Measurements from ENCODE around the gene STN1.

Gene STN1, protein sequence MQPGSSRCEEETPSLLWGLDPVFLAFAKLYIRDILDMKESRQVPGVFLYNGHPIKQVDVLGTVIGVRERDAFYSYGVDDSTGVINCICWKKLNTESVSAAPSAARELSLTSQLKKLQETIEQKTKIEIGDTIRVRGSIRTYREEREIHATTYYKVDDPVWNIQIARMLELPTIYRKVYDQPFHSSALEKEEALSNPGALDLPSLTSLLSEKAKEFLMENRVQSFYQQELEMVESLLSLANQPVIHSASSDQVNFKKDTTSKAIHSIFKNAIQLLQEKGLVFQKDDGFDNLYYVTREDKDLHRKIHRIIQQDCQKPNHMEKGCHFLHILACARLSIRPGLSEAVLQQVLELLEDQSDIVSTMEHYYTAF

DNA sequence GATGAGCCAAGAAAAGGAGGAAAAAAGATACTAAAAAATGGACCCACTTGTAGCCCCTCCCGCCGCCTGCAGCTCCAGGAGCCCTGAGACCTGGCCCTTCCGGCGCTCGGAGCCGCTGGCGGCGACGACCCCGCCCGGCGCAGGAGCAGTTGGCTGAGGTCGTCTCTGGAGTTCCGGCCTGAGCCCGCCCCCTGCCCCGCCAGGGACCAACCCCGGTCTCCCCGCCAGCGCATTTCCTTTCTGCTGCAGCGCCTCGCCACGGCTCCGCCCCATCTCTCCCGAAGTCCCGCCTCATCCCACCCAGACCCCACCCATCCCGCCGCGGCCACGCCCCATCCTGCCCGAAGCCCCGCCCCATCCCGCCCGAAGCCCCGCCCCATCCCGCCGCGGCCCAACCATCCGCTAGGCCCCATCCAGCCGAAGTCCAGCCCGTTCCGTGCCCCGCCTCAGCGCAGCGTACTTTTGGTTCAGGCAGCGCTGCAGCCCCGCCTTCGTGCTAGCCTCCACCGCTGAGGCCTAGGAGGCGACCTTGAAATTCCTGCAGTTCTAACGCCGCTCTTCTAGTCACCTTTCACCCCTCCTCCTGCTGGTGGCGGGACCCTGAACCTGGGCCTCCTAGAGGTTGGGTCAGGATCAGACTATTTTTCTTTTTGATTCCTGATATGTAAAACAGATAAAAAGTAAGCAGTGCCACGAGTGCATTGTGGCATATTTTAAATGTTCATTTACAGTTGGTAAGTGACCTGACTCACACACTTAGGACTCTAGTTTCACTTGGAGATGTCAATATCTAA, at the start of gene STN1:
STN1 (minus strand) TSS at position 132 of the 794 bp plus-strand sequence. CDS start 590 bp downstream, outside the sequence.
- TF ChIP-seq TCF12 (IDR thresholded peaks at IDR 0.05; ENCODE audit: low read depth) = peak; percentile 18; the same call in 1 of the 2 replicates
- no peak for TF ChIP-seq CEBPB (IDR thresholded peaks at IDR 0.05)
- TF ChIP-seq TEAD4 (IDR thresholded peaks at IDR 0.05) = peak; percentile 84
- no peak for TF ChIP-seq FOXM1 (IDR thresholded peaks at IDR 0.05; ENCODE audit: borderline replicate concordance, low read depth)
- TF ChIP-seq ZBTB7A (IDR thresholded peaks at IDR 0.05; ENCODE audit: low read depth) = peak; percentile 47; the same call in 1 of the 2 replicates
- TF ChIP-seq, protein P1, sequence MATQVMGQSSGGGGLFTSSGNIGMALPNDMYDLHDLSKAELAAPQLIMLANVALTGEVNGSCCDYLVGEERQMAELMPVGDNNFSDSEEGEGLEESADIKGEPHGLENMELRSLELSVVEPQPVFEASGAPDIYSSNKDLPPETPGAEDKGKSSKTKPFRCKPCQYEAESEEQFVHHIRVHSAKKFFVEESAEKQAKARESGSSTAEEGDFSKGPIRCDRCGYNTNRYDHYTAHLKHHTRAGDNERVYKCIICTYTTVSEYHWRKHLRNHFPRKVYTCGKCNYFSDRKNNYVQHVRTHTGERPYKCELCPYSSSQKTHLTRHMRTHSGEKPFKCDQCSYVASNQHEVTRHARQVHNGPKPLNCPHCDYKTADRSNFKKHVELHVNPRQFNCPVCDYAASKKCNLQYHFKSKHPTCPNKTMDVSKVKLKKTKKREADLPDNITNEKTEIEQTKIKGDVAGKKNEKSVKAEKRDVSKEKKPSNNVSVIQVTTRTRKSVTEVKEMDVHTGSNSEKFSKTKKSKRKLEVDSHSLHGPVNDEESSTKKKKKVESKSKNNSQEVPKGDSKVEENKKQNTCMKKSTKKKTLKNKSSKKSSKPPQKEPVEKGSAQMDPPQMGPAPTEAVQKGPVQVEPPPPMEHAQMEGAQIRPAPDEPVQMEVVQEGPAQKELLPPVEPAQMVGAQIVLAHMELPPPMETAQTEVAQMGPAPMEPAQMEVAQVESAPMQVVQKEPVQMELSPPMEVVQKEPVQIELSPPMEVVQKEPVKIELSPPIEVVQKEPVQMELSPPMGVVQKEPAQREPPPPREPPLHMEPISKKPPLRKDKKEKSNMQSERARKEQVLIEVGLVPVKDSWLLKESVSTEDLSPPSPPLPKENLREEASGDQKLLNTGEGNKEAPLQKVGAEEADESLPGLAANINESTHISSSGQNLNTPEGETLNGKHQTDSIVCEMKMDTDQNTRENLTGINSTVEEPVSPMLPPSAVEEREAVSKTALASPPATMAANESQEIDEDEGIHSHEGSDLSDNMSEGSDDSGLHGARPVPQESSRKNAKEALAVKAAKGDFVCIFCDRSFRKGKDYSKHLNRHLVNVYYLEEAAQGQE (IDR thresholded peaks at IDR 0.05; ENCODE audit: low read depth) = no peak
- TF ChIP-seq CREB1 (IDR thresholded peaks at IDR 0.05; ENCODE audit: low read depth) = peak; percentile 29
- TF ChIP-seq, protein P2, sequence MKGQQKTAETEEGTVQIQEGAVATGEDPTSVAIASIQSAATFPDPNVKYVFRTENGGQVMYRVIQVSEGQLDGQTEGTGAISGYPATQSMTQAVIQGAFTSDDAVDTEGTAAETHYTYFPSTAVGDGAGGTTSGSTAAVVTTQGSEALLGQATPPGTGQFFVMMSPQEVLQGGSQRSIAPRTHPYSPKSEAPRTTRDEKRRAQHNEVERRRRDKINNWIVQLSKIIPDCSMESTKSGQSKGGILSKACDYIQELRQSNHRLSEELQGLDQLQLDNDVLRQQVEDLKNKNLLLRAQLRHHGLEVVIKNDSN (IDR thresholded peaks at IDR 0.05) = no peak
- peak; percentile 55; the same call in 1 of the 2 replicates for TF ChIP-seq YY1 (IDR thresholded peaks at IDR 0.05; ENCODE audit: low read depth)
- TF ChIP-seq EGR1 (IDR thresholded peaks at IDR 0.05) = no peak
- TF ChIP-seq, protein P3, sequence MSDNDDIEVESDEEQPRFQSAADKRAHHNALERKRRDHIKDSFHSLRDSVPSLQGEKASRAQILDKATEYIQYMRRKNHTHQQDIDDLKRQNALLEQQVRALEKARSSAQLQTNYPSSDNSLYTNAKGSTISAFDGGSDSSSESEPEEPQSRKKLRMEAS (IDR thresholded peaks at IDR 0.05) = peak; percentile 30; the same call in 1 of the 2 replicates
- no peak for TF ChIP-seq NFIC (IDR thresholded peaks at IDR 0.05)
- TF ChIP-seq TAF1 (IDR thresholded peaks at IDR 0.05; ENCODE audit: low read depth) = peak; percentile 84
- peak; percentile 66; the same call in 1 of the 2 replicates for TF ChIP-seq EP300 (IDR thresholded peaks at IDR 0.05; ENCODE audit: borderline replicate concordance)
- TF ChIP-seq RAD21 (IDR thresholded peaks at IDR 0.05; ENCODE audit: low read depth) = no peak

DNA sequence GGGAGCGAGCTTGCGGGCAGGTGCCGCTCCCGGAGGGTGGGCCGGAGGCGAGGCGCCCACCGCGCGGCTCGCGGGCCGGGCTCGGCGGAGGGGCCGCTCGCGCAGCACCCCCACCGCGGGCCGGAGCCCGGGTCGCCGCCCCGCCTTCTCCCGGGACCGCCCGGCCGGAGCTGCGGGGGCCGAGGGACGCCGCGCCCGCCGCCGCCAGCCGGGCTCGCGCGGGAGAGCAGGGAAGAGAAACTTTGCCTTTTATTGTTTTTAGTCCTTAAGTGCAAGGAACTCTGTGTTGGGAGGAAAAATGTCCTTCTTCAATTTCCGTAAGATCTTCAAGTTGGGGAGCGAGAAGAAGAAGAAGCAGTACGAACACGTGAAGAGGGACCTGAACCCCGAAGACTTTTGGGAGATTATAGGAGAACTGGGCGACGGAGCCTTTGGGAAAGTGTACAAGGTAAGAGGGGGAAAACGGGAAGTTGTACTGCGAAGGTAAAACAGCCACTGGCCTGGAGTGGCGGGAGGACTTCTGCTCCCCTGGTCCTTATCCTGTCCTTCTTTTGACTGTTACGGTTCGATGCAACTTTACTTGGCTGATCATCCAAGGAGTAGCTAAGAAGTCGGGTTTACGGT, 49.6 kb upstream of the STN1 start:
- TF ChIP-seq ZBTB7A (IDR thresholded peaks at IDR 0.05; ENCODE audit: low read depth) (no peak), YY1 (IDR thresholded peaks at IDR 0.05; ENCODE audit: low read depth) (0 out of 2 replicates have a peak, but pooled peaks have one; percentile 25), TEAD4 (IDR thresholded peaks at IDR 0.05) (no peak), NFIC (IDR thresholded peaks at IDR 0.05) (no peak), EGR1 (IDR thresholded peaks at IDR 0.05) (no peak), TAF1 (IDR thresholded peaks at IDR 0.05; ENCODE audit: low read depth) (no peak), RAD21 (IDR thresholded peaks at IDR 0.05; ENCODE audit: low read depth) (no peak), TCF12 (IDR thresholded peaks at IDR 0.05; ENCODE audit: low read depth) (no peak)
- TF ChIP-seq, protein P2 (IDR thresholded peaks at IDR 0.05) = 0 out of 2 replicates have a peak, but pooled peaks have one; percentile 43
- TF ChIP-seq, protein P1 (IDR thresholded peaks at IDR 0.05; ENCODE audit: low read depth) = no peak
- TF ChIP-seq, protein P3 (IDR thresholded peaks at IDR 0.05) = peak; percentile 63

DNA sequence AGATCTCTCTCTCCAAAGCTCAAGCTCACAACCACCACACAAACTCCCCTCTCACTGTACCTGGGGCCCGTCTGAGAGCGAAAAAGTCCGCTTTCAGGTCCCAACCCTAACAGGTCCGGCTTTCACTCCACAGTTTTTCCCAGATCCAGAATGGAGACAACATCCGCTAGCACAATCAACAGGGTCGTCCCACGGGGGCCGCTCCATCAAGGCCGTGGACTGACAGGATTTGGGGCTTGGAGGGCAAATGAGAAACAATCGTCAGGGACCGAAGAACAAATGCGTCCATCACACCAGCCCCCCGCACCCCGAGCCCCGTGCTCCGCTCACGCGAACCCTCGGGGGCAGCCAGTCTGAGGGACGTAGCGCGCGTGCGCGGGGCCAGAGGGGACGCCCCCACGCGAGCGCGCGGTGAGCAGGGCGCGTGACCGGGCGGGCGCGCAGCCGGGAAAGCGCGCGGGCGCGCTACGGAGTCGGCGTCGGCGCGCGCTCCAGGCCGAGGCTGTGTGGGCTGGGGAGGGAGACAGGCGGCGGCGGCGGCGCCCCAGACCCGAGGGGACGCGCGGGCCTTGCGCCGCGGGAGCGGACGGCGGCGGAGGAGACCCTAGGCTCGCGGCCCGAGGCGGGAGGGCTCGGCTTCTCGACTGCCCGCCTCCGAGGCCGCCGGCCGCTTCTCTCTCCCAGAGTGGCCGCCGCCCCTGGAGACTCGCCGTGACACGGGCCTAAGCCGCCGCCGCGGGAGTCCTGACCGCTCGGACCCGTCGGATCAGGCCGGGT, 48.9 kb upstream of the STN1 start, which contains the start of gene SLK:
SLK (plus strand) TSS at position 470 of the 777 bp plus-strand sequence. CDS start 606 bp downstream, outside the sequence.
- peak; percentile 47; the same call in 1 of the 2 replicates for TF ChIP-seq EGR1 (IDR thresholded peaks at IDR 0.05)
- TF ChIP-seq, protein P2 (IDR thresholded peaks at IDR 0.05) = peak; percentile 73
- TF ChIP-seq TAF1 (IDR thresholded peaks at IDR 0.05; ENCODE audit: low read depth) = peak; percentile 56; the same call in 1 of the 2 replicates
- TF ChIP-seq, protein P1 (IDR thresholded peaks at IDR 0.05; ENCODE audit: low read depth) = no peak
- TF ChIP-seq CREB1 (IDR thresholded peaks at IDR 0.05; ENCODE audit: low read depth) = no peak
- TF ChIP-seq TCF12 (IDR thresholded peaks at IDR 0.05; ENCODE audit: low read depth) = no peak
- TF ChIP-seq FOXM1 (IDR thresholded peaks at IDR 0.05; ENCODE audit: borderline replicate concordance, low read depth) = no peak
- peak; percentile 90 for TF ChIP-seq ZBTB7A (IDR thresholded peaks at IDR 0.05; ENCODE audit: low read depth)
- no peak for TF ChIP-seq NFIC (IDR thresholded peaks at IDR 0.05)
- TF ChIP-seq CEBPB (IDR thresholded peaks at IDR 0.05) = no peak
- no peak for TF ChIP-seq TEAD4 (IDR thresholded peaks at IDR 0.05)
- no peak for TF ChIP-seq RAD21 (IDR thresholded peaks at IDR 0.05; ENCODE audit: low read depth)
- TF ChIP-seq EP300 (IDR thresholded peaks at IDR 0.05; ENCODE audit: borderline replicate concordance) = no peak
- TF ChIP-seq, protein P3 (IDR thresholded peaks at IDR 0.05) = peak; percentile 36
- no peak for TF ChIP-seq YY1 (IDR thresholded peaks at IDR 0.05; ENCODE audit: low read depth)
